GM23338 (cell line): ENCODE results near the gene APOBEC3F. TPM values are rescaled to one million over a fixed set of nuclear protein-coding genes. Genes with fewer than 3 reads are reported as not detected.

Source experiments
- ATAC-seq: fragments of 200-7000 bp; cut with Tn5 transposase; 3 replicates; pipeline ENCODE4 v1.9.1; 2020
- DNase-seq: peaks from one replicate; pipeline ENCODE4 v3.0.0-alpha.2; 2015; ENCODE audit warnings: low spot score
- H2AFZ ChIP-seq: fragments of 200-600 bp; sonication (generic); 2 replicates; pipeline ENCODE4 v1.8.0; 2016; ENCODE audit warnings: antibody characterized with exemption, mild to moderate bottlenecking, moderate library complexity
- H3F3A ChIP-seq: fragments of 200-600 bp; sonication (generic); replicated peaks from 2 replicates; pipeline ENCODE4 v1.8.0; 2017; ENCODE audit warnings: antibody characterized with exemption, mixed run types, low read depth
- H3K27ac ChIP-seq: fragments of 200-600 bp; sonication (generic); 2 replicates; pipeline ENCODE4 v1.6.1; 2016; ENCODE audit warnings: low read depth
- H3K27me3 ChIP-seq: fragments of 200-600 bp; sonication (generic); 2 replicates; pipeline ENCODE4 v1.8.0; 2016; ENCODE audit warnings: mild to moderate bottlenecking, mixed run types, moderate library complexity; ENCODE audit not compliant: insufficient read depth
- H3K36me3 ChIP-seq: fragments of 200-600 bp; sonication (generic); 2 replicates; pipeline ENCODE4 v1.8.0; 2016; ENCODE audit warnings: mild to moderate bottlenecking; ENCODE audit not compliant: insufficient read depth
- H3K4me1 ChIP-seq: fragments of 200-600 bp; sonication (generic); 2 replicates; pipeline ENCODE4 v1.8.0; 2016; ENCODE audit warnings: mild to moderate bottlenecking, moderate library complexity; ENCODE audit not compliant: insufficient read depth
- H3K4me2 ChIP-seq: fragments of 200-600 bp; sonication (generic); 2 replicates; pipeline ENCODE4 v1.7.1; 2017; ENCODE audit warnings: mixed run types
- H3K4me3 ChIP-seq: fragments of 200-600 bp; sonication (generic); 2 replicates; pipeline ENCODE4 v1.6.1; 2016; ENCODE audit warnings: mixed run types
- H3K79me2 ChIP-seq: fragments of 200-600 bp; sonication (generic); replicated peaks from 2 replicates; pipeline ENCODE4 v1.8.0; 2017; ENCODE audit warnings: mild to moderate bottlenecking; ENCODE audit not compliant: insufficient read depth
- H3K9me2 ChIP-seq: fragments of 200-600 bp; sonication (generic); 2 replicates; pipeline ENCODE4 v1.8.0; 2017; ENCODE audit not compliant: insufficient read depth
- H4K20me1 ChIP-seq: fragments of 200-600 bp; sonication (generic); replicated peaks from 2 replicates; pipeline ENCODE4 v1.8.0; 2017; ENCODE audit warnings: mild to moderate bottlenecking; ENCODE audit not compliant: insufficient read depth
- H3K27ac Mint-ChIP-seq: 2 replicates; pipeline ENCODE4 v1.8.0; 2020; ENCODE audit warnings: inconsistent platforms, mild to moderate bottlenecking, moderate library complexity, mixed read lengths
- H3K27me3 Mint-ChIP-seq: 3 replicates; pipeline ENCODE4 v1.8.0; 2022; ENCODE audit warnings: low read depth, mild to moderate bottlenecking, moderate library complexity, mixed read lengths, inconsistent platforms; ENCODE audit not compliant: insufficient read depth, poor library complexity
- H3K36me3 Mint-ChIP-seq: 3 replicates; pipeline ENCODE4 v1.8.0; 2021; ENCODE audit warnings: low read depth, mild to moderate bottlenecking, inconsistent platforms, moderate library complexity, mixed read lengths
- H3K4me1 Mint-ChIP-seq: 3 replicates; pipeline ENCODE4 v1.8.0; 2020; ENCODE audit warnings: mild to moderate bottlenecking, inconsistent platforms, mixed read lengths
- H3K4me3 Mint-ChIP-seq: 3 replicates; pipeline ENCODE4 v1.8.0; 2021; ENCODE audit warnings: moderate library complexity, mild to moderate bottlenecking, inconsistent platforms, mixed read lengths
- H3K9me3 Mint-ChIP-seq: 3 replicates; pipeline ENCODE4 v1.8.0; 2020; ENCODE audit warnings: moderate library complexity, mild to moderate bottlenecking, inconsistent platforms, mixed read lengths
- CREB1 ChIP-seq: fragments of 250-450 bp; sonication (Bioruptor Pico); IDR thresholded peaks from 2 replicates; pipeline ENCODE4 v1.5.0; 2020; ENCODE audit warnings: low read depth, mild to moderate bottlenecking, moderate library complexity
- CTCF ChIP-seq, 2 experiments: fragments of 200-600 bp in 1 of 2; sonication (generic) in 1 of 2; conservative IDR thresholded peaks; 2 replicates each; pipeline versions ENCODE4 v1.5.1 to v1.6.1; 2016 to 2017; ENCODE audit warnings: antibody characterized with exemption in 2 of 2, low read depth in 2 of 2, mild to moderate bottlenecking in 2 of 2, moderate library complexity in 1 of 2
- ETS1 ChIP-seq: IDR thresholded peaks from 2 replicates; pipeline ENCODE4 v1.6.1; 2016; ENCODE audit warnings: antibody characterized with exemption
- EZH2 ChIP-seq: fragments of 200-600 bp; sonication (generic); IDR thresholded peaks from one replicate; pipeline ENCODE4 v1.8.0; 2017; ENCODE audit warnings: antibody characterized with exemption, mild to moderate bottlenecking, low read depth; ENCODE audit not compliant: unreplicated experiment
- EZH2phosphoT487 ChIP-seq: fragments of 200-600 bp; sonication (generic); IDR thresholded peaks from one replicate; pipeline ENCODE4 v1.8.1; 2018; ENCODE audit warnings: antibody characterized with exemption; ENCODE audit not compliant: unreplicated experiment
- JUNB ChIP-seq: IDR thresholded peaks from one replicate; pipeline ENCODE4 v1.6.1; 2016; ENCODE audit warnings: antibody characterized with exemption; ENCODE audit not compliant: unreplicated experiment
- NANOG ChIP-seq: IDR thresholded peaks from 2 replicates; pipeline ENCODE4 v1.6.1; 2016; ENCODE audit warnings: antibody characterized with exemption, borderline replicate concordance
- POLR2AphosphoS5 ChIP-seq: IDR thresholded peaks from 2 replicates; pipeline ENCODE4 v1.6.1; 2016; ENCODE audit warnings: antibody characterized with exemption, low read depth
- REST ChIP-seq: IDR thresholded peaks from one replicate; pipeline ENCODE4 v1.6.1; 2018; ENCODE audit warnings: antibody characterized with exemption; ENCODE audit not compliant: unreplicated experiment
- STAT1 ChIP-seq: IDR thresholded peaks from one replicate; pipeline ENCODE4 v1.6.1; 2016; ENCODE audit warnings: antibody characterized with exemption; ENCODE audit not compliant: unreplicated experiment
- ZNF114 ChIP-seq: fragments of 250-450 bp; sonication (Bioruptor Pico); IDR thresholded peaks from 2 replicates; pipeline ENCODE4 v1.5.0; 2020; ENCODE audit warnings: mild to moderate bottlenecking, moderate library complexity
- ZNF331 ChIP-seq: fragments of 250-450 bp; sonication (Bioruptor Pico); IDR thresholded peaks from 2 replicates; pipeline ENCODE4 v1.5.0; 2020; ENCODE audit warnings: low read depth, mild to moderate bottlenecking, moderate library complexity
- ZNF462 ChIP-seq: fragments of 250-450 bp; sonication (Bioruptor Pico); IDR thresholded peaks from 2 replicates; pipeline ENCODE4 v1.5.0; 2020; ENCODE audit warnings: mild to moderate bottlenecking, moderate library complexity
- polyA plus RNA-seq: library from polyadenylated mRNA; unstranded; fragments of >200 nt; fragmentation: Nextera tagmentation; extraction: Ambion mirVana; gene quantifications from 2 replicates; pipeline ENCODE4 v1.2.1, GENCODE V29; 2016
- total RNA-seq: library from RNA; depleted of rRNA; stranded (reverse); fragments of >200 nt; shearing (Covaris generic); gene quantifications from 2 replicates; pipeline ENCODE4 v1.2.3, GENCODE V29; 2014

The APOBEC3F gene
- total and polyA plus RNA-seq, 2 experiments from 2014 or later, result 3.4 TPM

- Mint-ChIP-seq H3K4me3 (no peak overlapping the region; the same call in 2 of the 3 replicates), H3K27ac (no peak overlapping the region), H3K9me3 (no peaks in the 10 kb centered on the region; the same call in 1 of the 3 replicates), H3K4me1 (peaks cover 59% of the 10 kb centered on the region), H3K27me3 (peaks cover 13% of the 10 kb centered on the region), H3K36me3 (peaks cover 18% of the 10 kb centered on the region)
- Histone ChIP-seq H3K4me3 (no peak overlapping the region), H3K36me3 (no peaks in the 10 kb centered on the region; the same call in 1 of the 2 replicates), H3K27ac (no peak overlapping the region), H3K9me2 (no peaks in the 10 kb centered on the region), H3K79me2 (no peaks in the 10 kb centered on the region), H3K4me2 (no peak overlapping the region), H2AFZ (no peak overlapping the region), H3K27me3 (no peaks in the 10 kb centered on the region), H3F3A (peaks cover 3% of the 10 kb centered on the region; the same call in 1 of the 2 replicates), H3K4me1 (peaks cover 21% of the 10 kb centered on the region), H4K20me1 (no peaks in the 10 kb centered on the region)
- ATAC-seq (no peak), DNase-seq (no peak)
- TF ChIP-seq JUNB (no peak), CTCF (conservative IDR thresholded peaks at IDR 0.05; ENCODE audit: low read depth in 2 of 2) (no peak), CREB1 (CRISPR knock-in tag) (no peak), ZNF331 (CRISPR knock-in tag) (no peak), POLR2AphosphoS5 (no peak), ZNF114 (CRISPR knock-in tag) (no peak), REST (no peak), ETS1 (no peak), ZNF462 (CRISPR knock-in tag) (no peak), STAT1 (no peak), EZH2phosphoT487 (no peak), NANOG (no peak), EZH2 (no peak)
Measured at GRCh38 chr22:39026509-39027150, 14.0 kb upstream of the APOBEC3F start.
